Measurements from ENCODE around the gene KLK14.
A peak's percentile ranks its signal among the peaks of the same experiment; 100 is the strongest.

KLK14 gene

DNA sequence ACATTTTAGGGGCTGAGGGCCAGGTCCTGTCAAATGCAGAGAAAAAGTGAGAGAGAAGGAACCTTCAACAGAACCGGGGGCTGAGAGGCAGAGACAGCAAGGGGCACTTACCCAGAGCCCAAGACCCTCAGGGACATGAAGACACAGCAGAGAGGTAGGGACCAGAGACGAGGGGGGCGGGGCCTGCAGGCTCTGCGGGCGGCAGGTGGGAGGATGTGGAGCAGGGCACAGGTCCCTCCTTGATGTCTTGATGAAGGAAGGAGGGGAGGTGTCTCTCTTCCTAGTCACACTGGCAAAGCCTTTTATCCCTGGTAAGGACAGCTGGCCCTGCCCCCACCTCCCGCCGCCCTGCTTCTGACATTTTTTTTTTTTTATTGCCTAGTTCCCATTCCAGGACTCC is at the start of gene KLK14:
Gene KLK14, minus strand, starts transcription at position 277 of the 400 bp plus-strand sequence. Its CDS starts 273 bp downstream, at position 4.
- DNase-seq: no peak

- DNase-seq: no peak
Observed at GRCh38 chr19:51131780-51132680, 49.3 kb upstream of the KLK14 start.

- DNase-seq: no peak
Observed at GRCh38 chr19:51129716-51130115, 47.0 kb upstream of the KLK14 start.

GRCh38 chr19:51128227-51128626 is 45.5 kb upstream of the KLK14 start:
- no peak for DNase-seq

GRCh38 chr19:51127755-51128154 is 45.1 kb upstream of the KLK14 start:
- no peak for DNase-seq

DNA sequence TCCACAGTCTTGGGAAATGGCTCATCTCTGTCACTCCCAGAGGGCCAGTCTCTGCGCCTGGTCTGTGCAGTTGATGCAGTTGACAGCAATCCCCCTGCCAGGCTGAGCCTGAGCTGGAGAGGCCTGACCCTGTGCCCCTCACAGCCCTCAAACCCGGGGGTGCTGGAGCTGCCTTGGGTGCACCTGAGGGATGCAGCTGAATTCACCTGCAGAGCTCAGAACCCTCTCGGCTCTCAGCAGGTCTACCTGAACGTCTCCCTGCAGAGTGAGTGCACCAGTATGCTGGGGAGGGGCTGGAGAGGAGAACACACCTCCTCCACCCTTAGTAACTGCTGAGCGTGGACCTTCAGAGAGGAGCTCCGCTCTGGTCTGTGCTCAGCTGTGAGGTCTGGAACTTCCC is 44.3 kb upstream of the KLK14 start:
- no peak for DNase-seq

DNA sequence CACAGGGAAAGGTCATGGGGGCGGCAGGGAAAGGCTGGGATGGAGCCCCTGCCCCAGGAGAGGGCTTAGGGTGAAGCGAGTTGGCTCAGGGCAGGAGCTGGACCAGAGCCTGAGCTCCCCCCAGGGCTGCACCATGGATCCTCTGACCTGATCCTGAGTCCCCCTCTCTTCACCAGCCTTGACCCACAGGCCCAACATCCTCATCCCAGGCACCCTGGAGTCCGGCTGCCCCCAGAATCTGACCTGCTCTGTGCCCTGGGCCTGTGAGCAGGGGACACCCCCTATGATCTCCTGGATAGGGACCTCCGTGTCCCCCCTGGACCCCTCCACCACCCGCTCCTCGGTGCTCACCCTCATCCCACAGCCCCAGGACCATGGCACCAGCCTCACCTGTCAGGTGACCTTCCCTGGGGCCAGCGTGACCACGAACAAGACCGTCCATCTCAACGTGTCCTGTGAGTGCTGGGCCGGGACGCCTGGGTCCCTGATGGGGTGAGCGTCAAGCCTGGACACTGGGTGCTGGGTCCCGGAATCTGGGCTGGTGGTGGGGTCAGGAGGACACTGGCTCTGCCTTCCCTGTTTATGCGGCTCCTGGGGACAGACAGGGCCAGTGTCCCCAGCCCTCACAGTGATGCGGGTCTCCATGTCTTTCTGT is 42.9 kb upstream of the KLK14 start:
- DNase-seq: no peak

DNA sequence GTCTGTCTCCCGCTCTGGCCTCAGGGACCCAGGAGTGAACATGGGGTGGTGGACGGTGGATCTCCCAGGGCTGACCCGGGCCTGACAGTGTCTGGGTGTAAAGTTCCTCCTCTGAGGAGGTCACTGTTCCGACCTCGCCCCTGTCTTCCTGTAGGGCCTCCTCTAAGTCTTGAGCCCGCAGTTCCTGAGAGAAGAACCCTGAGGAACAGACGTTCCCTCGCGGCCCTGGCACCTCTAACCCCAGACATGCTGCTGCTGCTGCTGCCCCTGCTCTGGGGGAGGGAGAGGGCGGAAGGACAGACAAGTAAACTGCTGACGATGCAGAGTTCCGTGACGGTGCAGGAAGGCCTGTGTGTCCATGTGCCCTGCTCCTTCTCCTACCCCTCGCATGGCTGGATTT is 42.0 kb upstream of the KLK14 start, which contains the start of gene SIGLEC9:
Gene SIGLEC9, plus strand, starts transcription at position 178 of the 400 bp plus-strand sequence. Its CDS starts 69 bp downstream, at position 247.
- no peak for DNase-seq

DNA sequence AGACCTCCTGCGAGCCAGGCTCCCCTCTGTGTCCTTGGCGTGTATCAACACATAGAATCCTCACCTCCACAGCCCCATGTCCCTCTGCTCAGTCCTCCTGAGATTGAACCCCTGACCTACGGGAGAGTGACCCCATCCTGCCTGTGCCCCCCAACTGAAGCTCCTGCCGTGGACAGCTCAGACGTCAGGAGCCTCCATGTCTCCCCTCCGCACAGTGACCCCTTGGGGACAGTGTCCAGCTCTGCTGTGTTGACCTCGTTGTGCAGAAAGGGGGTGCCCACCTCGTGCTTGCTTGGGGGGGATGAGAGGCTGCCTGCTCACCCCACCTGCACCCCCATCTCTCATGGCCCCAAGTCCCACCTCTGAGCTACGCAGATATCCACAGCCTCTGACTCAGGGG is 41.5 kb upstream of the KLK14 start:
- no peak for DNase-seq

- no peak for DNase-seq
Observed at GRCh38 chr19:51123802-51124201, 41.1 kb upstream of the KLK14 start.

GRCh38 chr19:51123381-51123800 is 40.7 kb upstream of the KLK14 start:
- no peak for DNase-seq

- no peak for DNase-seq
Observed at GRCh38 chr19:51122112-51122981, 39.7 kb upstream of the KLK14 start.

- DNase-seq: no peak
Observed at GRCh38 chr19:51121257-51121656, 38.6 kb upstream of the KLK14 start.

GRCh38 chr19:51120160-51120559 is 37.5 kb upstream of the KLK14 start:
- no peak for DNase-seq

GRCh38 chr19:51119611-51120010 is 36.9 kb upstream of the KLK14 start:
- no peak for DNase-seq

- no peak for DNase-seq
Observed at GRCh38 chr19:51119101-51119500, 36.4 kb upstream of the KLK14 start.

DNA sequence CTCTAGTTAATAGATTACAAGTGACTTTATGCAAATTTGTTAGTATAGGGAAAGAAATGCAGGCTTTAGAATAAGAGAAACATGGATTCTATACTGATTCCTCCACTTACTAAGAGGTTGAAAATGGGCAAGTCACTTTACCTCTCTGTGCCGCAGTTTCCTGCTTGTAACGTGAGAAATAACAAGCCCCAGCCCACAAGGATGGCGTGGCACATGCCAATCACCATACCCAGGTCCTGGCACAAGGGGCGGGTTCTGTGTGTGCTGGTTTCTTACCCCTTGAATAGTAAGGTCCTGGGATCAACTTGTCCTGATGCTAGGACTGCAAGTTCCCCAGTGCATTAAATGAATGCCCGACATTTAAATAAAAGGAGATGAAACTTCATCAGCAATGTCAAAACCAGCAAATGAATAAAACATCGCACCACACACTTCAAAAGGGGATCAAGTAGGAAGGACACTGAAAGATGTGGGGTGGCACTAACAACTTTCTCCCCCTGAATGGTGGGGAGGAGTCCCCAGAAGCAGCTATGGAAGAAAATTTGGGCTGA is 34.1 kb upstream of the KLK14 start:
- DNase-seq: no peak

- no peak for DNase-seq
Observed at GRCh38 chr19:51114087-51114729, 31.5 kb upstream of the KLK14 start.

DNA sequence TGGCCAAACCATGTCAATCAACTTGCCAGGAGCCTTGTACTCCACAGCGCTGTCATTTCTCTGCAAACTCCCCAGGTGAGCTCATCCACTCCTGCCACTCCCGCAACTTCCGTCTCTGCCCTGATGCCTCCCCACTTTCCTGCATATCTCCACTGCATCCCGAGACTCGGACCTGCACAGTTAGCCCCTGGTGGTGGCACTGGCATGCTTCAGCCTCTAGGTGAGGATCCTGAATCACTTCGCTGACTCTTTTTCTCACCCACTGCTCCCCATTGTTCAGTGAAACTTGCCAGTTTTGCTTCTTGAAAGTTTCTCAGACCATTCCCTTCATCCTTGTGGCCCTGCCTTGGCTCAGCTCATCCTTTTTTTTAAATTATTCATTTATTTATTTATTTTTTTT is 28.9 kb upstream of the KLK14 start:
- no peak for DNase-seq

DNA sequence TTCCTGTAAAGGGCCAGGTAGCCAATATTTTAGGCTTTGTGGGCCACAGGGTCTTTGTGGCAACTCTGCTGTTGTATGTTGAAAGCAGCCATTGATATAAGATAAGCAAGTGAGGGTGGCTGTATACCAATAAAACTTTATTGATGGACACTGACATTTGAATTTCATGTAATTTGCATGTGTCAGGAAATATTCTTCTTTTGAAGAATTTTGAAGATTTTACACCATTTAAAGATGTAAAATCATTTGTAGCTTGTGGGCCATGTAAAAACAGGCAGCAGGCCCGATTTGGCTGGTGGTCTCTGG is 27.9 kb upstream of the KLK14 start:
- no peak for DNase-seq

- DNase-seq: peak; percentile 72
Observed at GRCh38 chr19:51108805-51109146, 26.1 kb upstream of the KLK14 start.

GRCh38 chr19:51108066-51108804 is 25.5 kb upstream of the KLK14 start, which contains the start of gene CTU1:
Gene CTU1 (minus strand): TSS chr19:51108409. CDS start chr19:51104569, 3,840 bp downstream.
- peak; percentile 98 for DNase-seq
